Mesenteric fat pad (tissue), 1 donor: ENCODE measurements around the gene COMMD9. TPM values are rescaled to one million over a fixed set of nuclear protein-coding genes. Genes with fewer than 3 reads are reported as not detected.

Source experiments
- DNase-seq: peaks from one replicate; pipeline ENCODE4 v3.0.0-alpha.2; 2020; ENCODE audit warnings: low spot score
- total RNA-seq: library from RNA; stranded (reverse); fragmentation: NEBNext Ultra II Directional; extraction: Animal tissue kit (Norgen Biotek cat#: 25700); gene quantifications from one replicate; pipeline ENCODE4 v1.2.1, GENCODE V29; 2021
- donor health status: DM: yes; HTN: yes; CAD: no.

Gene COMMD9
- total RNA-seq, 1 donor from 2014 or later: 77.8 TPM

DNA sequence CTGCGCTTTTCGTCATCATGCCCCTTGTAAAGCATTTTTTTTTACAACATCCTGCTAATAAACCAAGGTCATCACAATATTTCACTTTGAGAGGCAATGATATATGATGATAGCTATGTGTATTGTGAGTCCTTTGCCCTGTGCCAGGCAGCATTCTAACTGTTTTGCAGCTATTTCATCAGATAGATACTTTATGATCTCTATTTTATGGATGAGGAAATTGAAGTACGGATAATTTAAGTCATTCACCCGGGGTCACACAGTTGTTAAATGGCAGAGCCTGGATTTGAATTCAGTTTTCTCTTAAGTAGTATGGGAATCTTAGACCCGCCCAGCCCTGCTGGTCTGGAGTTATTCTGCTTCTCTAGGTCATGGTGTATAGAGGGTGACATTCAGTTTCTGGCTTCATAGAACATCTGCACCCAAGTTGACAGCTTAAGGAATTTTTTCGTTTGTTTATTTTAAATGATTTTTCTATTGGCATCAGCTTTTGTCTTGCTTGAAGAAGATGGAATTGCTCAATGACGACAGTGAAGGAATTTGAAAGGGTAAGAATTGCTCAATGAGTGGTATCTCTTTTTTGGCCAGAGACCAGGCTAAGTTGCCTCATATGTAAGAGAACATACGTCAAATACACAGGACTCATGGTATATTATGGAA, 7.8 kb upstream of the COMMD9 start:
- DNase-seq: no peak

DNA sequence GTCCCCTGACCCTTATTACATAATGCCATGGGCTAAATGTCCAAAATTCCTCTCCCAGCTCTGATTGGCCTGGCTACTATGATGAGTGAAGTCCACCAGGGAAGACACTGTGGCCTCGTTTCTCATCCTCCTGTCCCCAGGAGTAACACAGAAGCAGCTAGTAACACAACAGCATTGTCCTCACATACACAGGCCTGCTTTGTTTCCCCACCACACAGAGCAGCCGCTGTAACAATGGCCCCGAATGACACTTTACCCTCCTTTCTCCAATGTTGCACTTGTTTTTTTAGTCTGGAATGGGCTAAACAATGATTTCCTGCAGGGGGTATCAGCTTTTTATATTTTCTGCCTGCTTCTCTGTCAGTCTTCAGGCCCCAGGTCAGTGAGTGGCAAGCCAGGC, 6.7 kb upstream of the COMMD9 start, which contains the start of gene PRR5L:
TSS of gene PRR5L (plus strand) at position 363 of the 400 bp plus-strand sequence. CDS start 104,834 bp downstream, outside the sequence.
- DNase-seq: no peak

DNA sequence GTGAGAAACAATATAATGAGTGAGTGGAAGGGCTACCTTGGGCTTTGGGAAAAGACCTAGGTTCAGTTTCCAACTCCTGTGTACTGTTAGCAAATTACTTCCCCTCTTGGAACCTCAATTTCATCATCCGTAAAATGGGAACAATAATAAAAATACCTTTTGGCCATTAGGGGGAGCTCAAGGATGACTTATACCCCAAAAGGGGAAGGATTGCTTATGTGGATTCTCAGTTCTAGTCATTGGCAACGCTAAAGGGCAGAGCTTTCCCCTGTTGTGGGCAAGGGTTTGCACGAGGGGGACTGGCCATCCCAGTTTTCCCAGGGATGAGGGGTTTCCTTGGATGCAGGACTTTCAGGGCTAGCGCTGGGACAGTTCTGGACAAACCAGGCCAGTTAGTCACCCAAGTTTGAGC, 3.1 kb upstream of the COMMD9 start:
- no peak for DNase-seq

DNA sequence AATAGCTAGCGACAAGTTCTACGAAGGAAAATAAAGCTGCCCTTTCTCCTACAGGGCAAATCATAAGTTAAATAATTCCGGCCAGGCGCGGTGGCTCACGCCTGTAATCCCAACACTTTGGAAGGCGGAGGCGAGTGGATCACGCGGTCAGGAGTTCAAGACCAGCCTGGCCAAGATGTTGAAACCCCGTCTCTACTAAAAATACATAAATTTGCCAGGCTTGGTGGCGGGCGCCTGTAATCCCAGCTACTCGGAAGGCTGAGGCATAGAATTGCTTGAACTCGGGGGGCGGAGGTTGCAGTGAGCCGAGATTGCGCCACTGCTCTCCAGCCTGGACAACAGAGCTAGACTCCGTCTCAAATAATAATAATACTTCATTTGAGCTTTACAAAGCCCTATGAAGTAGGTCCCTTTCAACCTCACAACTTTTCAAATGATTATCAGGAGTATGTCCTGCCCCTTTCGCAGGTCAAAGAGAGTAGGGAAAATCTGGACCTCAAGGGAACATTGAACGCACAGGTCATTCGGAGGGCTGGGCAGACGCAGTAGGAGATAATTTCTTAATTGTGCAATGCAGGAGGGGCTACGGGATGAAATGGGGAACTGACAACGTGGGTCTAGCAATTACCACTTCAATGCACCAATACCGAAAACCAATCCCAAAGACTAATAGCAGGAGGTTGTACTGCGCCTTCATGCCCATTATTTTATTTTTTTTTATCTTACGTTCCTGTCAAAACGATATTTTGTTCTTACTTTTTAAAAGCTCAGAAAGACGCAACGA, 590 bp downstream of the COMMD9 start:
- DNase-seq: no peak

DNA sequence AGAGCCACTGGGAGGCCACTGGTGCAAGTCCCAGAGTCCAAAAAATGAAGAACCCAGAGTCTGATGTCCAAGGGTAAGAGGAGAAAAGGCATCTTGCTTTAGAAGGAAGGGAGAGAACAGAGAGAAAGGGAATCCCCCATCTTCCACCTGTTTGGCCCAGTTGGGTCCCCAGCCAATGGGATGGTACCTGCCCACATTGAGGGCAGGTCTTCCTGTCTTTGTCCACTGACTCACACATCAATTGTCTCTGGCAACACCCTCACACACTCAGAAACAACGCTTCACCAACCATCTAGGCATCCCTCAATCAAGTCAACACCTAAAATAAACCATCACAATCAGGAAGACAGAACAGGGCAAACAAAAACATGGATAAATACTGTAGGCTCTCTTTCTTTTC, 6.3 kb downstream of the COMMD9 start:
- DNase-seq: no peak

DNA sequence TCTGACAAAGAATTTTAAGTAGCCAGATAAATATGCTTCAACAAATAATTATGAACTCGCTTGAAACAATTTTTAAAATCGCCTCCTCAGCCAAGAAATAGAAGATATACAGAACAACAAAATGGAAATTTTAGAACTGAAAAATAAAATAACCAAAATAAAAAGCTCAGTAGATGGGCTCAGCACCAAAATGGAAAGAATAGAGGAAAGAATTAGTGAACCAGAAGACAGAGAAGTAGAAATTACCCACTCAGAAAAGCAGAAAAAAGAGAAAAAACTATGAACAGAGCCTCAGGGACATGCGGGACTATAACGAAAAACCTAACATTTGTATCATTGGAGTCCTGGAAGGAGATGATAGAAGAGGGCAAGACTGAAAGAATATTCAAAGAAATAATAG, 7.4 kb downstream of the COMMD9 start:
- no peak for DNase-seq

DNA sequence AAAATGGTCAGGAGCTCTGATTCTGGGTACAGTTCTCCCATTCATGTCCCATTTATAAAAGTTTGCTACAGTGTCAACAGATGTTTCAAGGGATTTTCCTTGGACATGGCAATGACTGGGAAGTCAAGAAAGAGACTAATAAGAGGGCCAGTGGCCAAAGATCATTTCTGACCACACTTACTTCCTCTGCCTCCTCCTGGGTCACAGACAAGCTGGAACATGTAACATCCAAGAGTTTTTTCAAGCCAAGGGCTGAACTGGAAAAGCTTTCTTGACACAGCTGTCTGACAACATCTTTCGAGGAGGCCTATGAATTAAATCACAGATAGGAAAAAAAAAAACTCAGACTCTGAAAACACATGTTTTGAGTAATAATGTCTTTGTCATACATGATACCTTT, 8.7 kb downstream of the COMMD9 start:
- DNase-seq: no peak

DNA sequence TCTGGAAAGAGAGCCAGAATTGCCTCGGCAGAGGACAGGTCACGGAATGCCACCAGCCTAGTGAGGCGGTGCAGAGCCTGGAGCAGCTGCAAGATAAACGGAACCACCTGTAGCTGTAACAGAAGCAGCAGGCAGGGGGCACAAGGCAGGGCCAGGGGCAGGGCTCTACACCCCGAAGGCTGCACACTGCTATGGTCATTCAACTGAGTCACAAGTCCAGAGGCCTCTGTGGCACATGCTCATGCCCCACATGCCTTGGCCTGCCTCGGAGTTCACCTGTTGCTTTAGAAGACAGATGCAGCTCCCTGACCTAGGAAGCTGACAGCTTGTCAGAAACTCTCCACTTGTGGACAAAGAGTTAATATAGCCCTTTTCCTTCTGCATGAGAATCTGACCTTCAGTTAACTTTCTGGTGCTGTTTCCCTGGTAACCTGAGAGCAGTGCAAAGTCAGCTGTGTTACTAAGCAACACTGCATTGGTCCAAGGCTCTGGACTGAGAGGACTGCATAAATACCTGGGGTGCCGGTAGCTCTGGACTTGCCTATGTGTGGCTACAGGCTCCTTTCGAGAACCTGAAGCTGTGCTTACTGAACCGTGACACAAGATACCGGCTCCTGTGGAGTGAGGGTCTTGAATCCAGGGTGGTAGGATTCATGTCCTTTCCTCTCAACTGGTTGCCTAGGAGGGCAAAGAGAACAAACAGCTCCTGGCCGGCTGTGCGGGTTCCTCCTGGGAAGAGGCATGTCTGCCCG, 10.5 kb downstream of the COMMD9 start:
- DNase-seq: no peak

DNA sequence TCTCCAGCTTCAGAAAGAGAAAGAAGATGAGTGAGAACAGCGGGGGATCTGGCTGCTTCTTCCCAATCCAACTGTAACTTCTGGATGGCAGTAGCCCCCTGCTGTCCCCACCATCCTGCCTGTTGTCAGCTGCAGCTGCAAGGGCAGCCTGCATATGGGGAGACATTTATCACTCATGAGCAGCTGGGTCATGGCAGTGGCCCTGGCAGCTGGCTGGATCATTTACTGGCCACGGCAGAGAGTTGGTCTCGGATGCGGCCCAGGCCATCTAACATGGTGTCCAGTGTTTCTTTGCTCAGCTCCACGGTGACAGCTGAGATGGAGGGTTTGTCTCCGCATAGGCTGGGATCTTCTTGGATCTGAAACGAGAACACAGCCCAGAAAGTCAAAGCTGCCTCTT, 14.8 kb downstream of the COMMD9 start:
- DNase-seq: no peak

DNA sequence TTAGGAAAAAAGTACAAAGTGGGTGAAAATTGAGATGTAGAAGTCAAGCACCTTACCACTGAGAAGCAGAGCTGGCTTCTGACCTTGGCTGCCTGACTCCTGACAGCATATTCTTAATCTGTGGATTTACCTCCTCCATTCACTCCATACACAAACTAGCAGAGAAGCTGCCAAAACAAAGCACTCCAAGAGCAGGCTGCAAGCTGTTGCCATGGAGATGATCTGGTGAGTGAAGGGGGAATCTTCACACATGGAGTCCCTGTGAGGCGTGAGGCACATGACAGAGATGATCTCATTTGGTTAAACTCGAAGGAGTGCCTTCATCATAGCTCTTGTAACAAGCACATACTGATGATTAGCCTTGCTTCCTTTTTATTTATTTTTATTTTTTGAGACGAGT, 16.1 kb downstream of the COMMD9 start:
- no peak for DNase-seq

DNA sequence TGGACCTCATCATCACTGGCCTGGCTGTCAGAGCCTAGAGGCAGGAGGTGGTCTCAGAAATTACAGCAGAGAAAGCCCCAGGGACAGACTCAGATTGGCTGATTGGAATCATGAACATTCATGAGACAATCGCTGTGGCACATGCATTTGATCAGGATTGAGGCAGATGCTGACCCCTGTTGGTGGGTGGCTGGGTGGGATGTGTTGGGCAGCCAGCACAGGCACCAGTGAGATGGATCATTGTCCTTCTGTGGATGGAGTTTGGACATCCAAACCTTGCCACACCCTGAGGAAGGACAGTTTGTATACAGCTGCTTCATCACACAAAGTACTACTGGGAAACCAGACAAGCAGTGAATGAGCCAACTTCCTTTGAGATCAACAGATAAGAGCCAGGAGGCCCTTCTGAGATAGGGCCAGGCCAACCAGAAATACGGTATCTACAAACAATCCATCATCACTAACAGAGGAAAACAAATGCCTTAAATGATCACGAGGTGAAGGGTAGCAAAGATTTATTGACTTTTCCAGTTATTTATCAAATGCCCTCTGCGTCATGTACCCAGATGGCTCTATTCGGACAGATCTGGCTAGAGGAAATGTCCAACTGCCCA, 17.3 kb downstream of the COMMD9 start:
- DNase-seq: no peak

DNA sequence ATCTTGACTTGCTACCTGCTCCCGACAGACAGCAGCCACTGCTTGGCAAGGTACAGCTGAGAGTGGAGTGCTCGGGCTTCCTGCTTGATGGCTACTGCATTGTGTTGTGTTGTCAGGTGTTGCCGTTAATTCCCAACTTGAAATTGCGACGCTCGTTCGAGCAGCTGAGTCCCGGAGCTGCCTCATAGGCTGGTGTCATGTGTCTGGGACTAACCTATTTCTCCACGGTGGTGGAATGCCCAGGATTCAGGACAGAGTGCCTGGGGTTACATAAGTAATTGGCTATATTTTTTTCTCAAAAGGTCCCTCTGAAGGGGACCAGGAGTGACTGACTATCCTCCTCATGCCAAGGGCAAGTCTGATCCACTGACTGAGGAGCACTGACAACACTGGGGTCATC, 18.5 kb downstream of the COMMD9 start:
- no peak for DNase-seq

DNA sequence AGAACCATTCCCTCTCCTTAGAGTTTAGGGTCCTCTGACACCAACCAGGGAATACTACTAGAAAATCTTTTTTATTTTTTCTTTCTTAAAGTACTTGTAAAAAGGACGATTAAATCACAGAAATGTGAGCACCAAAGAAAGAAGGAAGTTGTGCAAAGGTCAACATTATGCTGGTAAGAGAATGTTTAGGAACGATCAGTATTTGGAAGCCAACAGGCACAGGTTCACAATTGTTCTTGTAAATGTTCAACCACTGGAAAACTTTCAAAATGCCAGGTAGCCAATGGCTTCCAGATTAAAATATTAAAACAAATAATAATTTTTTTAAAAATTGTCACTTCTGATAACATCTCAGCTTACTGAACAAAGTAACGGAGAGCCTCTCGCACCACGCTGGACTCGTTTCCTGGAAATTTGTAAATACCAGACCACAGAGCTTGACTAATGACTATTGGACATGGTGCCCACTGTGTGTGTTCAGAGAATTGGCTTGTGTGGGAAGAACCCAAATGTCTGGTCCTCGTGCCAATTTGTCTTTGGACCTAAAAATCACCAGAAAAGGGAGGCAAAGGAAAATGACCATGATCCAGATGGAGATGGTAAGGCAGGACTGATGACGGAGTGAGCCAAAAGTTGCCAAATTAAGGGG, 20.8 kb downstream of the COMMD9 start:
- DNase-seq: no peak

DNA sequence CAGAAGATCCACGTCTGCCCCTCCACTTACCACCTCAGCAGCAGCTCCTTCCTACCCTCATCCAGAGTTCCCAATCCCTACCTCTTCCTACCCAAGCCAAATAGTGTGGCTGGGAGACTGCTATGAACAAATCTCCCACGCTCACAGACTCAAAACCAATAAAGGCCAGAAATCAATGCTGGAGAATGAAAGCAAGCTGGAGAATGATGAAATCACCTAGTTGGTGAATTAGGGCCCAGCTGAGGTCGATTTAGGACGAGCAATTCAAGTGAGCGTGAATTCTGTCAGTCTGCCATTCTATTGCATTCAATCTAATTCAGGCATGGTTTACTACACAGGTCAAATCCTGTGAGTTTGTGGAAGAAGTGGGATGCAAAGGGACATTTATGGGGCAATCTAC, 22.5 kb downstream of the COMMD9 start:
- DNase-seq: no peak

DNA sequence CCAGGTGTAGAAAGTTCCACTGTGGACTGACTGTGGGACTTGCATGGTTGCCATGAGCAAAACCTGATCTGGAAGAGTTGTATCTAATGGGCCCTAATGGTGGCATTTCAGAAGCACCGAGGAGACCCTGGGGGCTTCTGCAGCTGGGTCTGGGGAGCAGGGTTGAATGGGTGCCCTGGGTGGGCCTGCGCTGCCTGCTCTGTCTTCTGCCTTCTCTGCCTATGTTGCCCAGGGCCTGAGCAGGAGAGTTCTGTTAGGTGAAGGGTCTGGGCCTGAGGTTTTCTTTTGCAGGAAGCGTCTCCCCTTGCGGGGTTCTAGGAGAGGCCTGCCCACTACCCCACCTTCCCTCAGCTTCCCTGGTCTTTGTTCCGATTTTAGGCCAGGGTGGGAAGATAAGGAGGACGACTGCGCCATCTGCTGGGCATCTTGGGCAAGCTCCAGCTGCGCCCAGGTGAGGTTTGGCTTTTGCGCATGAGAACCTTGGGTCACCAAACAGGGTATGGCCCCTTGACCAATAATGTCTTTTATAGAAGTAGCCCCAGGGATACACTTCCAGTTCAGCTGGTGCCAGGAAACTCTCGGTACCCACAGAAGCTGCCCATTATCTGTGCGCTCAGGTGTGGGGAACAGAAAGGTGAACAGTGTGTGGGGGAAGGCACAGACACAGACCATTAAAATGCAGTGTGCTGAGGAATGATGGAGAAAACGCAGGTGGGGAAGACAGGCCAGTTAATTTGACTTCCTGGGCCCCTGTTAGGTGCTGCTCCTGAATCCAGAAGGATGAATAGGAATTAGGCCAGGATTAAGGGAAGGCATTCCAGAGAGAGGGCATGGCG, 23.2 kb downstream of the COMMD9 start:
- DNase-seq: no peak

DNA sequence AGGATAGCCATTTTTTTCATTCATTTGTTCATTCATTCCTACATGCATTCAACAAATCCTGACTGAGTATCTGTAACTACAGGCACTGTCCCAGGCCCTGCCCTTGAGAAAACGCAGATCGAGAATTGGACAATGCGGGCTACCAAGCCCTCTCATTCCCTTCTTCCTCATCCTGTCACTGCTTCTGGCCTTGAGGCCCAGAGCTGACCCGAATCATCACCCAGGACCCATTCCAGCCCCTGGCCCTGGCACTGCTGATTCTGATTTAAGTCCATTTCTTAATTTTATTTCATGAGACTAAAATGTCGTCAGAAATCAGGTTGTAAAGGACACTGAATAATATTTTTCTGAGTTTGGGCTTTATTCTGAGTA, 24.3 kb downstream of the COMMD9 start:
- no peak for DNase-seq

DNA sequence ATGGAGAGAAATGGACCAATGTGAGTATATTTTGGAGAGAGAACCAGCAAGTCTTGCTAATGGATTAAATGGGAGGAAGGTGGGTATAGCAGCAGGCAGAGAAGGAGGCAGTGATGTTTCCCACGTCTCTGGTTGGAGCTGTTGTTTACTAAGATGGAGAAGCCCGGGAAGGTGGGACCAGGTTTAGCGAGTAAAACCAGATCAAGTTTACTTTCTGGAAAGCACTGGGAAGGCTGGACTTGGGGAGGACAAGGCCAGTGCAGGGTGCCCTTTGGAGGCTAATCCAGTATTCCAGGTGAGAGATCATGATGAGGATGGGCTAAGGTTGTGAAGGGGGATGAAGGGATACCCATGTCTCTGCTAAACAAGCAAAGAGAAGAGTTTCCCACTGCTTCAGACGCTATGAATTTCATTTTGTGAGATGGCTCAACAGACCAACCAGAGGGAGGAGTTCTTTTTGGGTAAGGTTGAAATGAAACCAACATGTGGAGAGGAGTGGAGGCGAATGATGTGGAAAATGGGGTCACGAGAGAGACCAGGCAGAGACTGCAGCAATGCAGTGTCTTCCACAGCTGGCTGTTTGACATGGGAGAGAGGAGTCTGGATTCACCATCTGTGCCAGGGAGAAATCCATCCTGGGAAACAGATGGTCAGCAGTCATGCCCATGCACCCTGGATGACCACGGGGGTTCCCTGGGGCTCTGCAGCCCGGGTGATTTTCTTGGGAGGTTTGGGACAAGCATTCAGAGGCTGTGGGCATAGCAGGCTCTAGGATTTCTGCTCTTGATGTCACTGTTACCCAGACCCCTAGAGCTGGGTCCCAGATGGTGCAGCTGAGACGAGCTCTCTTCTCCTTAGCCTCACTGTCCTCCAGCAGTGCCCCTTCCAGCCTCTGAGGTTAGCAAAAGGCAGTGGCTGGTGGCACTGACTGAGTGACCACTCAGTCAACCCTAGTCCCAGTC, 24.9 kb downstream of the COMMD9 start:
- DNase-seq: no peak

DNA sequence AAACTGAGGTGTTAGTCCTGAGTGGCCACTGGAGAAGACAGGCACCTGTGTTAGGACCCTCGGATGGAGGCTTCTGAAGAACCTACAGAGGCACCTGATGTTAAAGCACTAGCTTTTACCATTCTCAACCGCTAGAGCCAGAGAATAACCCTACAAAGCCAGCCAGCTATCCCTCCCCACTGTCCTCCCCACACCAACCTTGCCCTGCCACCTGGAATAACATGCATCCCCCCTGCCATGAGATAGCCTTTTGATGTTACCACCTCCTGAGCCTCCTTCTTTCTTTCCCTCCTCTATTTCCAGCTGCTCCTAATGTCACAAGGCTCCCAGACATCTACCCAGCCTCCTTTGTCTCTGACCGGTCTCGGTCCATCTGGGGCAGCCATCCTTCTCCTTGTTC, 28.1 kb downstream of the COMMD9 start:
- DNase-seq: no peak

DNA sequence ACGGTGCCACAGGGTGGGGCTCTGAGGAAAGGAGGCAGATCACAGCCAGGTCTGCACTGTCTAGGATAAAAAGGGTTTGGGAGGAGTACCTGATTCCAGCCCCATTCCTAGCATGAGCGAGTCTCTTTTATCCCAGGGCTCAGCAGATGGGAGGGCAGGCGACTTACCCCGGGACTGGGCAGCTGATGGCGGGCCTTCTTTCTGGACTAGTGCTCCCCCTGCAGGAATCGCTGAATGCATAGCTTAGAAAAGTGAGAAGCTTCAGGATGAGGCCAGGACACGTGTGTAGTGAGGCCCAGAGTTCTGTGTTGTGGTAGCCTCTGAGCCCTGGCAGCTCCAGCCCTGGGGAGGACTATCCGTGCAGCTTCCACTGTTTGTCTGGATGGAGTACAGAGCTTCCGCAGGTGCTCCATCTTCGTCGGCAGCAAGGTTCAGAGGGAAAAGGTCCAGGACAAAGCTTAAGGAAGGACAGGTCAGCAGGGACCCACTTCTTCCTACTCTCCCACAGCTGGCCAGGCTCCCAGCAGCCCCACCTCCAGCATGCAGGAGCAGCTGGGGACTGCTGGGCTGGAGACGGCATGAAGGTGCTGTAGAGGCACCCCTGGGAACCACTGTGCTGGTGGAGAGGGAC, 30.4 kb downstream of the COMMD9 start:
- no peak for DNase-seq
